OCI-LY1 (cell line): ENCODE results near the gene ALG1L2.
"Not testable (repeated sequence)": the region's sequence is repeated elsewhere in the genome, so short reads cannot be mapped to it uniquely, and the experiment has no call there.

Source experiments
- H2AFZ ChIP-seq: fragments of 200-600 bp; sonication (generic), shearing (Covaris generic); 2 replicates; pipeline ENCODE4 v1.6.0; 2014; ENCODE audit warnings: antibody characterized with exemption, mild to moderate bottlenecking, low read length
- H3F3A ChIP-seq: fragments of 200-600 bp; sonication (generic), shearing (Covaris generic); 2 replicates; pipeline ENCODE4 v1.6.0; 2014; ENCODE audit warnings: mild to moderate bottlenecking, antibody characterized with exemption, low read length, moderate library complexity; ENCODE audit not compliant: insufficient read depth
- H3K27ac ChIP-seq: fragments of 200-600 bp; sonication (generic); 2 replicates; pipeline ENCODE4 v1.5.1; 2014; ENCODE audit warnings: low read length, mixed run types, mild to moderate bottlenecking, low read depth; ENCODE audit not compliant: poor library complexity, severe bottlenecking
- H3K27me3 ChIP-seq: fragments of 200-600 bp; sonication (generic); 2 replicates; pipeline ENCODE4 v1.6.0; 2014; ENCODE audit warnings: antibody characterized with exemption, mild to moderate bottlenecking, low read length, moderate library complexity; ENCODE audit not compliant: insufficient read depth
- H3K36me3 ChIP-seq: fragments of 200-600 bp; sonication (generic); 2 replicates; pipeline ENCODE4 v1.6.1; 2014; ENCODE audit warnings: mild to moderate bottlenecking, antibody characterized with exemption, low read length, moderate library complexity, mixed read lengths; ENCODE audit not compliant: insufficient read depth
- H3K4me1 ChIP-seq: fragments of 200-600 bp; sonication (generic); 2 replicates; pipeline ENCODE4 v1.5.1; 2014; ENCODE audit warnings: mild to moderate bottlenecking, low read length, moderate library complexity; ENCODE audit not compliant: insufficient read depth, severe bottlenecking
- H3K4me2 ChIP-seq: fragments of 200-600 bp; sonication (generic), shearing (Covaris generic); 2 replicates; pipeline ENCODE4 v1.6.1; 2014; ENCODE audit warnings: low read length
- H3K4me3 ChIP-seq: fragments of 200-600 bp; sonication (generic); 2 replicates; pipeline ENCODE4 v1.5.1; 2014; ENCODE audit warnings: low read length, low read depth, mild to moderate bottlenecking, mixed read lengths; ENCODE audit not compliant: poor library complexity, severe bottlenecking
- H3K79me2 ChIP-seq: fragments of 200-600 bp; shearing (Covaris generic); 2 replicates; pipeline ENCODE4 v1.6.1; 2016; ENCODE audit warnings: mixed run types, low read length, mixed read lengths; ENCODE audit not compliant: insufficient read depth
- H3K9ac ChIP-seq: fragments of 200-600 bp; sonication (generic), shearing (Covaris generic); 2 replicates; pipeline ENCODE4 v1.6.1; 2014; ENCODE audit warnings: mild to moderate bottlenecking, low read length, mixed read lengths
- H3K9me2 ChIP-seq: fragments of 200-600 bp; sonication (generic), shearing (Covaris generic); 2 replicates; pipeline ENCODE4 v1.6.1; 2014; ENCODE audit warnings: low read depth, mild to moderate bottlenecking, low read length, mixed read lengths
- H3K9me3 ChIP-seq: fragments of 200-600 bp; shearing (Covaris generic); 2 replicates; pipeline ENCODE4 v1.6.1; 2014; ENCODE audit warnings: low read length, mixed read lengths
- H4K20me1 ChIP-seq: fragments of 200-600 bp; sonication (generic), shearing (Covaris generic); 2 replicates; pipeline ENCODE4 v1.6.0; 2016; ENCODE audit warnings: mild to moderate bottlenecking, low read length; ENCODE audit not compliant: insufficient read depth
- CTCF ChIP-seq: fragments of 200-600 bp; sonication (generic), shearing (Covaris generic); IDR thresholded peaks from 2 replicates; pipeline ENCODE4 v1.5.1; 2017; ENCODE audit warnings: mild to moderate bottlenecking, antibody characterized with exemption, low read length, moderate library complexity, mixed read lengths
- EZH2 ChIP-seq: fragments of 200-600 bp; sonication (generic), shearing (Covaris generic); IDR thresholded peaks from 2 replicates; pipeline ENCODE4 v1.8.0; 2017; ENCODE audit warnings: borderline replicate concordance, mixed run types, mild to moderate bottlenecking, antibody characterized with exemption, low read length, moderate library complexity, mixed read lengths

ALG1L2 gene

GRCh38 chr3:130084436-130084980 lies 2.9 kb downstream of the ALG1L2 start:
- no peak overlapping the region for H3K4me3 ChIP-seq
- H3K4me2 ChIP-seq: no peak overlapping the region
- no peak for TF ChIP-seq CTCF
- TF ChIP-seq EZH2: no peak
- H4K20me1 ChIP-seq: no peaks in the 10 kb centered on the region
- H3K27ac ChIP-seq: no peak overlapping the region
- no peaks in the 10 kb centered on the region for H3K27me3 ChIP-seq
- H3K36me3 ChIP-seq: no peaks in the 10 kb centered on the region
- no peaks in the 10 kb centered on the region for H3K79me2 ChIP-seq
- H3K9me3 ChIP-seq: no peaks in the 10 kb centered on the region
- H3K9ac ChIP-seq: no peak overlapping the region
- H2AFZ ChIP-seq: no peak overlapping the region
- no peaks in the 10 kb centered on the region for H3F3A ChIP-seq
- no peaks in the 10 kb centered on the region for H3K4me1 ChIP-seq
- no peaks in the 10 kb centered on the region for H3K9me2 ChIP-seq

GRCh38 chr3:130085881-130086280 lies 4.2 kb downstream of the ALG1L2 start:
- no peak overlapping the region for H2AFZ ChIP-seq
- no peaks in the 10 kb centered on the region for H3K9me2 ChIP-seq

GRCh38 chr3:130086628-130087027 lies 5.0 kb downstream of the ALG1L2 start:
- H3K4me1 ChIP-seq, H3K36me3 ChIP-seq: not testable (repeated sequence)

More at GRCh38 chr3:130085881-130086280, 4.2 kb downstream of the ALG1L2 start:
- Histone ChIP-seq H3K27ac (no peak overlapping the region), H3K4me1 (no peaks in the 10 kb centered on the region), H3K9ac (no peak overlapping the region), H3K79me2 (no peaks in the 10 kb centered on the region), H3K4me2 (no peak overlapping the region), H3K9me3 (no peaks in the 10 kb centered on the region), H3K27me3 (no peaks in the 10 kb centered on the region), H3F3A (no peaks in the 10 kb centered on the region), H3K36me3 (no peaks in the 10 kb centered on the region), H4K20me1 (no peaks in the 10 kb centered on the region), H3K4me3 (no peak overlapping the region)
- TF ChIP-seq EZH2 (no peak), CTCF (no peak)

GRCh38 chr3:130088061-130088460 lies 6.4 kb downstream of the ALG1L2 start:
- Histone ChIP-seq H3K9me3 (no peaks in the 10 kb centered on the region), H3K9ac (no peak overlapping the region), H3K4me3 (no peak overlapping the region), H3K79me2 (no peaks in the 10 kb centered on the region), H3K27me3 (no peaks in the 10 kb centered on the region), H3K36me3 (no peaks in the 10 kb centered on the region), H3K4me1 (peaks cover 2% of the 10 kb centered on the region), H4K20me1 (no peaks in the 10 kb centered on the region), H3K27ac (no peak overlapping the region), H3K9me2 (no peaks in the 10 kb centered on the region), H2AFZ (no peak overlapping the region), H3K4me2 (no peak overlapping the region), H3F3A (no peaks in the 10 kb centered on the region)
- no peak for TF ChIP-seq CTCF
- no peak for TF ChIP-seq EZH2

More at GRCh38 chr3:130086628-130087027, 5.0 kb downstream of the ALG1L2 start:
- H3F3A ChIP-seq, H3K79me2 ChIP-seq, H3K9me2 ChIP-seq, H2AFZ ChIP-seq, H3K27me3 ChIP-seq, H3K9ac ChIP-seq, H3K4me2 ChIP-seq, H3K27ac ChIP-seq, H3K4me3 ChIP-seq, H3K9me3 ChIP-seq, H4K20me1 ChIP-seq: not testable (repeated sequence)
